Ovary (tissue), 3 donors: ENCODE data around the gene DIPK1B.
"Not testable (repeated sequence)": the region's sequence is repeated elsewhere in the genome, so short reads cannot be mapped to it uniquely, and the experiment has no call there.

Experiments used
- CTCF ChIP-seq, 3 donors: fragments of 450-650 bp in 2 of 3; fragments of 200-600 bp in 1 of 3; IDR thresholded peaks; one replicate each; pipeline versions ENCODE4 v1.5.1 to v1.8.0; 2016 to 2022; ENCODE audit warnings: antibody characterized with exemption in 3 of 3, mild to moderate bottlenecking in 1 of 3
- EP300 ChIP-seq: sonication (generic); formaldehyde crosslinking; IDR thresholded peaks from one replicate; pipeline ENCODE4 v1.6.1; 2017; ENCODE audit warnings: antibody characterized with exemption
- donor health status: DM: no; HTN: no; CAD: no.

GRCh38 chr9:136711219-136711648, 1.1 kb upstream of the DIPK1B start:
- not testable (repeated sequence) for TF ChIP-seq CTCF (IDR thresholded peaks at IDR 0.05); EP300
